DND-41 (cell line): ENCODE results near the gene CA5B.
"Not testable (repeated sequence)": the region's sequence is repeated elsewhere in the genome, so short reads cannot be mapped to it uniquely, and the experiment has no call there.

Source experiments
- ATAC-seq: fragments of 200-7000 bp; cut with Tn5 transposase; 3 replicates; pipeline ENCODE4 v1.9.1; 2021; ENCODE audit warnings: low read depth; ENCODE audit not compliant: insufficient read depth
- DNase-seq: peaks from one replicate; pipeline ENCODE4 v3.0.0-alpha.2; 2020
- H2AFZ ChIP-seq: 2 replicates; pipeline ENCODE4 v1.6.0; 2012; ENCODE audit warnings: low read depth, low read length
- H3K27ac ChIP-seq: 2 replicates; pipeline ENCODE4 v1.5.1; 2012; ENCODE audit warnings: low read length, inconsistent platforms
- H3K27me3 ChIP-seq: fragments of 200-600 bp; sonication (generic); 2 replicates; pipeline ENCODE4 v1.6.0; 2012; ENCODE audit warnings: low read length, mild to moderate bottlenecking, inconsistent platforms; ENCODE audit not compliant: insufficient read depth, poor library complexity
- H3K36me3 ChIP-seq: 2 replicates; pipeline ENCODE4 v1.5.1; 2012; ENCODE audit warnings: low read length, inconsistent platforms; ENCODE audit not compliant: insufficient read depth
- H3K4me1 ChIP-seq: 2 replicates; pipeline ENCODE4 v1.5.1; 2012; ENCODE audit warnings: mild to moderate bottlenecking, low read length; ENCODE audit not compliant: insufficient read depth
- H3K4me2 ChIP-seq: 2 replicates; pipeline ENCODE4 v1.6.0; 2012; ENCODE audit warnings: mild to moderate bottlenecking, moderate library complexity, low read length, inconsistent platforms; ENCODE audit not compliant: insufficient read depth
- H3K4me3 ChIP-seq, 2 experiments: fragments of 200-600 bp in 1 of 2; shearing (Covaris generic) in 1 of 2; 2 replicates each; pipeline ENCODE4 v1.5.1; 2012 to 2016; ENCODE audit warnings: inconsistent platforms in 2 of 2, low read length in 2 of 2, mild to moderate bottlenecking in 2 of 2, low read depth in 1 of 2, moderate library complexity in 1 of 2
- H3K79me2 ChIP-seq: 2 replicates; pipeline ENCODE4 v1.6.0; 2012; ENCODE audit warnings: low read length, inconsistent platforms; ENCODE audit not compliant: insufficient read depth
- H3K9ac ChIP-seq: 2 replicates; pipeline ENCODE4 v1.6.0; 2012; ENCODE audit warnings: low read depth, mild to moderate bottlenecking, inconsistent platforms, low read length, moderate library complexity
- H3K9me3 ChIP-seq: 2 replicates; pipeline ENCODE4 v1.5.1; 2012; ENCODE audit warnings: low read length, moderate library complexity, mild to moderate bottlenecking, inconsistent platforms; ENCODE audit not compliant: insufficient read depth, severe bottlenecking
- H4K20me1 ChIP-seq: 2 replicates; pipeline ENCODE4 v1.6.0; 2012; ENCODE audit warnings: low read length; ENCODE audit not compliant: insufficient read depth
- EZH2 ChIP-seq: IDR thresholded peaks from 3 replicates; pipeline ENCODE4 v1.6.1; 2012; ENCODE audit warnings: borderline replicate concordance, low read depth, mild to moderate bottlenecking, moderate library complexity, low read length, inconsistent platforms; ENCODE audit not compliant: severe bottlenecking
- TF ChIP-seq, protein P1 (sequence below): IDR thresholded peaks from 2 replicates; pipeline ENCODE4 v1.5.1; 2012; ENCODE audit warnings: borderline replicate concordance, low read length, moderate library complexity, mild to moderate bottlenecking; ENCODE audit not compliant: poor library complexity, severe bottlenecking; ENCODE audit errors: extremely low read depth

The CA5B gene

DNA sequence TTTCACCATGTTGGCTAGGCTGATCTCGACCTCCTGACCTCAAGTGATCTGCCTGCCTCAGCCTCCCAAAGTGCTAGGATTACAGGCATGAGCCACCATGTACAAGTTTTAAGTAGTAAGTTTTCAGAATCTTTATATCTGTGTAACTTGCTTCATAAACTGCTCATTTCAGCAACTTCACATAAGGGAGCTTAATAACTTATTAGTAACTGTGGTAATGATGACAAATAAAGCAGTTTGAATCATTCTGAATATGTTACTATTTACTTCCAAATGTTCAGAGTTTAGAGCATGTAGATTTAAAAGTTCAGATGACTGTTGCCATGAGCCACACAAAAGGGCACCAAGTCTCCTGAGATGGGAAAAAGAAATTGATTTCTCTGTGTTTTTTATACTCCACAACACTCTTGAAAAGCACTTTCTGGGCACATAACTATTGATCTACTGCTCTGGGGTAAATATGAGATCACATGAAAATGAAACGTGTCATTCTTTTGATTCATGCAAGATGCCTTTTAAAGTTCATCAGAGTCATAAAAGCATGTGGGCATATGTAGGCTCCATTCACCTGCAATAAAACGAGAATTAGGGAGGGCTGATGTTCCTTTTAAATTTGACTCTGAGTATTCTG is 14.1 kb upstream of the CA5B start:
- no peak overlapping the region for H3K27ac ChIP-seq
- H3K36me3 ChIP-seq = no peaks in the 10 kb centered on the region
- no peak for ATAC-seq
- H3K9ac ChIP-seq = no peak overlapping the region
- DNase-seq = no peak
- H4K20me1 ChIP-seq = no peaks in the 10 kb centered on the region
- H3K4me2 ChIP-seq = no peak overlapping the region
- no peak overlapping the region for H3K4me3 ChIP-seq
- H3K4me1 ChIP-seq = no peaks in the 10 kb centered on the region
- no peak overlapping the region for H2AFZ ChIP-seq
- H3K79me2 ChIP-seq = no peaks in the 10 kb centered on the region
- H3K9me3 ChIP-seq = no peaks in the 10 kb centered on the region
- TF ChIP-seq, protein P1, sequence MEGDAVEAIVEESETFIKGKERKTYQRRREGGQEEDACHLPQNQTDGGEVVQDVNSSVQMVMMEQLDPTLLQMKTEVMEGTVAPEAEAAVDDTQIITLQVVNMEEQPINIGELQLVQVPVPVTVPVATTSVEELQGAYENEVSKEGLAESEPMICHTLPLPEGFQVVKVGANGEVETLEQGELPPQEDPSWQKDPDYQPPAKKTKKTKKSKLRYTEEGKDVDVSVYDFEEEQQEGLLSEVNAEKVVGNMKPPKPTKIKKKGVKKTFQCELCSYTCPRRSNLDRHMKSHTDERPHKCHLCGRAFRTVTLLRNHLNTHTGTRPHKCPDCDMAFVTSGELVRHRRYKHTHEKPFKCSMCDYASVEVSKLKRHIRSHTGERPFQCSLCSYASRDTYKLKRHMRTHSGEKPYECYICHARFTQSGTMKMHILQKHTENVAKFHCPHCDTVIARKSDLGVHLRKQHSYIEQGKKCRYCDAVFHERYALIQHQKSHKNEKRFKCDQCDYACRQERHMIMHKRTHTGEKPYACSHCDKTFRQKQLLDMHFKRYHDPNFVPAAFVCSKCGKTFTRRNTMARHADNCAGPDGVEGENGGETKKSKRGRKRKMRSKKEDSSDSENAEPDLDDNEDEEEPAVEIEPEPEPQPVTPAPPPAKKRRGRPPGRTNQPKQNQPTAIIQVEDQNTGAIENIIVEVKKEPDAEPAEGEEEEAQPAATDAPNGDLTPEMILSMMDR = no peak
- no peak for TF ChIP-seq EZH2
- no peaks in the 10 kb centered on the region for H3K27me3 ChIP-seq

DNA sequence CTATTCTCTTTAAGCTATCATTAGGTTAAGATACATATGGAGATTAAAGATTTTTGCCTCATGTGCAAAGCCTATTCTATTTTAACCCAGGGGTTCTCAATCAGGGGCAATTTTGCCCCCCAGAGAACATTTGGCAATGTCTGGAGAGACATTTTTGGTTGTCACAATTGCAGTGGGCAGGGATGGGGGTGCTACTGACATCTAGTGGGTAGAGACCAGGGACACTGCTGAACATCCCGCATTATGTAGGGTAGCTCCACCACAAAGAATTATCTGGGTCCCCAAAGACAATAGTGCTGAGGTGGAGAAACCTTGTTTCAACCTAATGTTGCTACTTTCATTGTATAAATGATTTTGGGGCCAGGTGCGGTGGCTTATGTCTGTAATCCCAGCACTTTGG is 13.2 kb upstream of the CA5B start:
- H4K20me1 ChIP-seq = no peaks in the 10 kb centered on the region
- no peak for ATAC-seq
- TF ChIP-seq, protein P1 = no peak
- TF ChIP-seq EZH2 = no peak

DNA sequence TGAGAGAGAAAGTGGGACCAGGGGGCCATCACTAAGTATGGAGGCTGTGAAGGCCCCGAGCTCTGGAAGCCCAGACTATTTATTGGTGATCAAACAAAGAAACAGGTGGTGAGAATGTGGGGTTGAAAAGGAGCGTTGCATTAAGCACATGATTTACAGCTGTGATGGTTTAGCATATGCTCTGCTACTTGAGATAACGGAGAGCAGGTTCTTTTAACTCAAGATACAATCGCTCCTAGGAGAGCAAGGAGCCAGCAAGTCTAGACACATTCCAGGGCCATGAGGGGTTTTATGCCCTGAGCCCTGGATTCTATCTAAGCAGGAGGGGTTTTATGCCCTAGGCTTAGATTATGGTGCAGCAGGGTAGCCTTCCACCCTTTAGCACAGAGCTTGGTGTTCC is 6.7 kb upstream of the CA5B start:
- H3K27ac ChIP-seq, H3K9ac ChIP-seq, H3K4me1 ChIP-seq, H3K36me3 ChIP-seq, H3K4me2 ChIP-seq, H3K4me3 ChIP-seq, H3K27me3 ChIP-seq, ATAC-seq, H2AFZ ChIP-seq, H3K9me3 ChIP-seq, H3K79me2 ChIP-seq, H4K20me1 ChIP-seq, DNase-seq: not testable (repeated sequence)

More for the DNA sequence above, 13.2 kb upstream of the CA5B start:
- Histone ChIP-seq H2AFZ (no peak overlapping the region), H3K36me3 (no peaks in the 10 kb centered on the region), H3K4me1 (no peaks in the 10 kb centered on the region), H3K4me2 (no peak overlapping the region), H3K27me3 (no peaks in the 10 kb centered on the region), H3K9me3 (no peaks in the 10 kb centered on the region), H3K9ac (no peak overlapping the region), H3K79me2 (no peaks in the 10 kb centered on the region), H3K27ac (no peak overlapping the region), H3K4me3 (no peak overlapping the region)
- DNase-seq = no peak

DNA sequence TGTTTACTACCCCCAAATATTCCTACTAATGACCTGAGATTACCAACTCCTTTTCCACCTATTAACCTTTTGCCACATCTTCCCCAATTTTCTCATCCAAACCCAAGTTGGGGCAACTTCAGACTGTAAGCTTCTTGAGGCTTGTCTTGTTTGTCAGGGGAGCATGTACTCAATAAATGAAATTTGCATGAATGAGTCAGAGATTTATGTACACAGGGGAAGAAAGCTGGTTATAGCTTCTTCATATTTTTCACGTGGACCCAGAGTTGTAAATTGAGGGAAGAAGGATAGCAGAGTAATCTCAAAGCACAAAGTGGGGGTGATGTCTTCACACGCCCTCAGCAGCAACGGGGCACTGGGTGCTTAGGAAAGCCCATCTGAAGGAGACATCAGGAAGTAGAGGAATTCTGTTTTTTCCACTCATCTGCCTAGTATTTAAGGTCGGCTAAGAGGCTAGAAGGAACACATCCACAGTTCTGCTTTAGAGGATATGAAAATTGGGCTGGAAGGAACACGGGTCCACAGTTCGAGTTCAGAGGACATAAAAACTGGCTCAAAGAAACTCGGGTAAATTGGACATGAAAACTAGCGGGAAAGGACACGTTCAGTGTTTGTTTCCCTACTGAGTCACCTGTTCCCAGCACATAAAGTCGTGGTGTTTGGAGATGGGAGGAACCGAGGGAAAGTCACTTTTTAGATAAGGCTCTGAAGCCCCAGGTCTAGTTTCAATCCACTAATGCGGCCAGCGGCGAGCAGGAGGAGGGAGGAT is 696 bp upstream of the CA5B start:
- no peak overlapping the region for H2AFZ ChIP-seq
- TF ChIP-seq, protein P1 = no peak
- no peak for TF ChIP-seq EZH2
- no peak overlapping the region for H3K27ac ChIP-seq
- no peaks in the 10 kb centered on the region for H3K9me3 ChIP-seq
- H3K27me3 ChIP-seq = no peaks in the 10 kb centered on the region
- H3K79me2 ChIP-seq = no peaks in the 10 kb centered on the region
- no peak overlapping the region for H3K4me2 ChIP-seq
- no peaks in the 10 kb centered on the region for H3K4me1 ChIP-seq
- DNase-seq (no peak), ATAC-seq (no peak)
- H4K20me1 ChIP-seq = no peaks in the 10 kb centered on the region
- no peak overlapping the region for H3K4me3 ChIP-seq
- H3K36me3 ChIP-seq = no peaks in the 10 kb centered on the region
- H3K9ac ChIP-seq = no peak overlapping the region
